ENCODE data around the gene GSN.

DNA sequence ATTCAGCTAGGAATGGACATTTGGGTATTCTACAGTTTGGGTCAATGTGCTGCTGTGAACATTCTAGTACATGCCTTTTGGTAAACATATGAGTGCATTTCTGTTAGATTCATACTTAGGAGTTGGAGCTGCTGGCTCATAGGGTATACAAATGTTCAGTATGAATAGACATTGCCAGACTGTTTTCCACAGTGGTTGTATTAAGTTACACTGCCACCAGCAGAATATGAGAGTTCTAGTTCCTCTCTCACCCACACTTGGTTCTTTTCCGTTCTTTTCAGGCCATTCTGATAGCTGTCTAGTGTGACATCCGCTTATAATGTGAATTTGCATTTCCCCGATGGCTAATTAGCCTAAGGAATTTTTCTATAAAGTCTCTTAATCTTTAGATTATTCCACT lies 77.1 kb downstream of the GSN start:
- TF ChIP-seq, protein P1, sequence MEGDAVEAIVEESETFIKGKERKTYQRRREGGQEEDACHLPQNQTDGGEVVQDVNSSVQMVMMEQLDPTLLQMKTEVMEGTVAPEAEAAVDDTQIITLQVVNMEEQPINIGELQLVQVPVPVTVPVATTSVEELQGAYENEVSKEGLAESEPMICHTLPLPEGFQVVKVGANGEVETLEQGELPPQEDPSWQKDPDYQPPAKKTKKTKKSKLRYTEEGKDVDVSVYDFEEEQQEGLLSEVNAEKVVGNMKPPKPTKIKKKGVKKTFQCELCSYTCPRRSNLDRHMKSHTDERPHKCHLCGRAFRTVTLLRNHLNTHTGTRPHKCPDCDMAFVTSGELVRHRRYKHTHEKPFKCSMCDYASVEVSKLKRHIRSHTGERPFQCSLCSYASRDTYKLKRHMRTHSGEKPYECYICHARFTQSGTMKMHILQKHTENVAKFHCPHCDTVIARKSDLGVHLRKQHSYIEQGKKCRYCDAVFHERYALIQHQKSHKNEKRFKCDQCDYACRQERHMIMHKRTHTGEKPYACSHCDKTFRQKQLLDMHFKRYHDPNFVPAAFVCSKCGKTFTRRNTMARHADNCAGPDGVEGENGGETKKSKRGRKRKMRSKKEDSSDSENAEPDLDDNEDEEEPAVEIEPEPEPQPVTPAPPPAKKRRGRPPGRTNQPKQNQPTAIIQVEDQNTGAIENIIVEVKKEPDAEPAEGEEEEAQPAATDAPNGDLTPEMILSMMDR (IDR thresholded peaks at IDR 0.05): no peak
- no peak for TF ChIP-seq POLR2A (IDR thresholded peaks at IDR 0.05)

All from adrenal gland (tissue), 5 donors.